Activated naive CD4-positive, alpha-beta T cell treated with anti-CD3 and anti-CD28 coated beads for 36 hours (primary cell): ENCODE data around the gene KNG1. TPM values are rescaled to one million over a fixed set of nuclear protein-coding genes. Genes with fewer than 3 reads are reported as not detected.
A peak's percentile ranks its signal among the peaks of the same experiment; 100 is the strongest.
"Not testable (repeated sequence)": the region's sequence is repeated elsewhere in the genome, so short reads cannot be mapped to it uniquely, and the experiment has no call there.

Experiments used
- CTCF ChIA-PET: fragments of 350-600 bp; sonication (Branson Sonifier 250); formaldehyde crosslinking; loops from one replicate; lab custom pipeline; 2021; ENCODE audit warnings: antibody characterized with exemption; lab: Charles Lee
- DNase-seq: peaks from one replicate; pipeline ENCODE4 v3.0.0-alpha.2; 2020
- H3K27ac Mint-ChIP-seq: one replicate; pipeline ENCODE4 v1.8.0; 2021; ENCODE audit warnings: mild to moderate bottlenecking, mixed read lengths
- H3K27me3 Mint-ChIP-seq: one replicate; pipeline ENCODE4 v1.8.0; 2021; ENCODE audit warnings: low read depth, mixed read lengths
- H3K36me3 Mint-ChIP-seq: one replicate; pipeline ENCODE4 v1.8.0; 2021; ENCODE audit warnings: low read depth, mixed read lengths
- H3K4me1 Mint-ChIP-seq: one replicate; pipeline ENCODE4 v1.8.0; 2021; ENCODE audit warnings: low read depth, mixed read lengths
- H3K4me3 Mint-ChIP-seq: one replicate; pipeline ENCODE4 v1.8.0; 2021; ENCODE audit warnings: mild to moderate bottlenecking, moderate library complexity, mixed read lengths
- H3K9me3 Mint-ChIP-seq: one replicate; pipeline ENCODE4 v1.8.0; 2021; ENCODE audit warnings: mixed read lengths
- intact Hi-C: fragments of 100-400 bp; cut with micrococcal nuclease; formaldehyde crosslinking; loops from one replicate; pipeline ENCODE4 v1.15.1; 2023
- total RNA-seq, 2 experiments: library from RNA; stranded (reverse); gene quantifications; one replicate each; pipeline ENCODE4 v1.2.3, GENCODE V29; 2021

KNG1 gene
- not detected for total RNA-seq

DNA sequence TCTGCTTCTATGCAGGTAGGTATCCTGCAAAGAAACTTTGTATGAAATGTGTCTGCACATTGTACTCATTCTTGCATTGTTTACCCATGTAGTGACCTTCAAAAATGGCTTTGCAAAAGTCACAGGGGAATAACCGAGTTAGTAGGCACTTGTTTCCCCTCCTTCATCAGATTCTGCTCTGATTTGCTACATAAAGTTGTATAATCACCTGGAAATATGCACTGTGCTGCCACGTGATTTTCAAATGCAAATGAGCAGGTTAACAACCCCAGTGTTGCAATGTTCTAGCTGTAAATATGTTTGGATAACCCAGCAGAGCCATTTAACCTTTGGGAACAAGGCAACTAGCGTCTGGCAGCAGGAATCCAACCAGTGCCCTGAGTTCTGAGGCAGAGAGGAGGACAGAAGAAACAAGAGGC lies at the start of gene KNG1:
KNG1 (plus strand) TSS at position 321 of the 419 bp plus-strand sequence. CDS start 184 bp downstream, outside the sequence.
- CTCF ChIA-PET: no interaction called here
- Mint-ChIP-seq H3K27me3 (no peaks in the 10 kb centered on the region), H3K4me3 (no peak within 1 kb of the TSS), H3K9me3 (no peaks in the 10 kb centered on the region), H3K27ac (no peak within 1 kb of the TSS), H3K4me1 (no peaks in the 10 kb centered on the region), H3K36me3 (no peaks in the 10 kb centered on the region)
- intact Hi-C loops: no loop called here
- no peak for DNase-seq

DNA sequence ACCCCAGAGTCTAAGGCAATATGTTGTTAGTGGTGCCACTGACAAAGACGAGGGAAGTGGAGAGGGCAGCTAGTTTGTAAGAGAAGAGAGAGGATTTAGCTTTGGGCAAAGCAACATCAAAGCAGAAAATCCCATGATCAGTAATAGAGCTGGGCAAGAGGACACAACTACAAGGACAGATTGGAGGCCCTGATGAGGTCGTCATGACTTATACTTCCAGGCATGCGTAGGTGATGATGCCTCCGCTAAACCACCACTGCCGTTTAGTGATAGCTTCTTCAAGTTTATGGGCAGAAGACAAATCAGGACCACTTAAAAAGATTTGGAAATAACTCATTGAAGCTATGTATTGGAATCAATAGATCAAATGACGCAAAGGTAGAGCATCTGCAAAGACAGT lies 48.7 kb upstream of the KNG1 start:
- DNase-seq: no peak
- Mint-ChIP-seq H3K27ac (no peak overlapping the region), H3K36me3 (no peaks in the 10 kb centered on the region), H3K4me3 (no peak overlapping the region), H3K4me1 (peaks cover 16% of the 10 kb centered on the region), H3K9me3 (no peaks in the 10 kb centered on the region), H3K27me3 (peaks cover 3% of the 10 kb centered on the region)
- CTCF ChIA-PET: no interaction called here
- intact Hi-C loops: no loop called here

GRCh38 chr3:186669378-186670084 lies 47.6 kb upstream of the KNG1 start:
- Mint-ChIP-seq H3K4me1 (peaks cover 16% of the 10 kb centered on the region), H3K36me3 (no peaks in the 10 kb centered on the region), H3K27ac (peak overlapping the region; percentile 54), H3K9me3 (no peaks in the 10 kb centered on the region), H3K27me3 (peaks cover 9% of the 10 kb centered on the region), H3K4me3 (no peak overlapping the region)
- intact Hi-C loops: no loop called here
- CTCF ChIA-PET: no interaction called here
- peak; percentile 27 for DNase-seq

- peaks cover 16% of the 10 kb centered on the region for H3K4me1 Mint-ChIP-seq
- no peaks in the 10 kb centered on the region for H3K9me3 Mint-ChIP-seq
- CTCF ChIA-PET: no interaction called here
- H3K27me3 Mint-ChIP-seq: peaks cover 10% of the 10 kb centered on the region
- no peak overlapping the region for H3K4me3 Mint-ChIP-seq
- no peaks in the 10 kb centered on the region for H3K36me3 Mint-ChIP-seq
- no peak for DNase-seq
- intact Hi-C loops: no loop called here
- H3K27ac Mint-ChIP-seq: no peak overlapping the region
Observed at GRCh38 chr3:186670155-186670554, 47.0 kb upstream of the KNG1 start.

DNA sequence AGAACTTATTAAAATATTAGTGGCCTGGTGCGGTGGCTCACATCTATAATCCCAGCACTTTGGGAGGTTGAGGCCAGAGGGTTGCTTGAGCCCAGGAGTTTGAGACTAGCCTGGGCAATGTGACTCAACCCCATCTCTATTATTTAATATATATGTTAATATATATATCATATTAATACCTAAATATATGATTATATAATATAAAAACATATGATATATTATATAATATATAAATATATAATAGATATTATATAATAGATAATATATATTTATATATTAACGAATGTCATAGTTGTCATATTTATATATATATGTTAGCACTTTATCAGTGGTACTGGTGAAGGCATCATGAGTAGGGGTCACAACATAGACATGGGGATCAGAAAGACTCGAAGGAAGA lies 46.1 kb upstream of the KNG1 start:
- DNase-seq: no peak
- Mint-ChIP-seq H3K27me3 (peaks cover 12% of the 10 kb centered on the region), H3K36me3 (no peaks in the 10 kb centered on the region), H3K4me3 (no peak overlapping the region), H3K9me3 (no peaks in the 10 kb centered on the region), H3K27ac (no peak overlapping the region), H3K4me1 (peaks cover 16% of the 10 kb centered on the region)
- intact Hi-C loops: no loop called here
- CTCF ChIA-PET: no interaction called here

DNA sequence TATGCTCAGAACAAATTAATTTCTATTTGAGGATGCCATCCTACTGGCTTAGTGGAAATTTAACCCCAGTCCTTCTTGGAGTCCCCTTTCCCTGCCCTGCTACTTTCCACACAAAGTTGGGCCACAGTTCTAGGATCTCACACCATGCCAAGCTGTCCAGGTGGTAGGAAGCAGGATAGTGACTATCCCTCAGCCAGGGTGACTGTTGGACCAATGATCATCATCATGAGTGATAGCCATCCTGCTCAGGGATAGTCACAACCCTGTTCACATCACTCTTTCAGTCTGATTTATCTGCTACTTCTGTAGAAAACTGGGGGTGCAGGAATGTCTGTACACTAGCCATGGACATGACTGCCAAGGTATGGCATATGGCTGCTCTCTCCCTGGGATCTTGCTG lies 38.6 kb upstream of the KNG1 start:
- Mint-ChIP-seq H3K4me3 (no peak overlapping the region), H3K36me3 (no peaks in the 10 kb centered on the region), H3K27ac (no peak overlapping the region), H3K27me3 (peaks cover 37% of the 10 kb centered on the region), H3K4me1 (no peaks in the 10 kb centered on the region), H3K9me3 (no peaks in the 10 kb centered on the region)
- intact Hi-C loops: no loop called here
- no peak for DNase-seq
- CTCF ChIA-PET: no interaction called here

DNA sequence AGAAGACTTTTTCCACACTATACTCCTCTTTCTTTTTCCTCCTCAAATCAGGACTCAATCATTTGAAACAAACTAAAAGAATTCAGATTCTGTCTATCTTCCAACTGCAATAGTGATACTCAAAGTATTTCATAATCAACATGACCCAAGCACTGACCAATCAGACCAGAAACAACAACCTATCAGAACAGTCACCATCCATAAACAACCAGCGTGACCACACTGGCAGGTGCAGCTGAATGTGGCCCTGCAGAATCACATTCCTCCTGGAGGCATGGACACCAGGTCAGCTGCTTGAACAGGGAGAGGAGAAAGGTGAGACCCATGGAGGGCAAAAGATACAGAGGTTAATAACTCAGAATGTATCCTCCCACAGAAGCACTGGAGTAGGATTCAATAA lies 38.0 kb upstream of the KNG1 start:
- Mint-ChIP-seq H3K4me3 (no peak overlapping the region), H3K36me3 (no peaks in the 10 kb centered on the region), H3K27ac (no peak overlapping the region), H3K4me1 (no peaks in the 10 kb centered on the region), H3K27me3 (peaks cover 35% of the 10 kb centered on the region), H3K9me3 (no peaks in the 10 kb centered on the region)
- intact Hi-C loops: no loop called here
- DNase-seq: no peak
- CTCF ChIA-PET: no interaction called here

- Mint-ChIP-seq H3K4me3 (no peak overlapping the region), H3K36me3 (peaks cover 2% of the 10 kb centered on the region), H3K4me1 (no peaks in the 10 kb centered on the region), H3K9me3 (peaks cover 13% of the 10 kb centered on the region), H3K27me3 (peaks cover 37% of the 10 kb centered on the region), H3K27ac (no peak overlapping the region)
- CTCF ChIA-PET: interaction anchor here (0.6 kb wide), 1 partner anchor 803 kb away, joined by 5 read pairs; no protein-coding TSS in a partner anchor
- no peak for DNase-seq
- intact Hi-C loops: no loop called here
Observed at GRCh38 chr3:186680869-186681268, 36.3 kb upstream of the KNG1 start.

DNA sequence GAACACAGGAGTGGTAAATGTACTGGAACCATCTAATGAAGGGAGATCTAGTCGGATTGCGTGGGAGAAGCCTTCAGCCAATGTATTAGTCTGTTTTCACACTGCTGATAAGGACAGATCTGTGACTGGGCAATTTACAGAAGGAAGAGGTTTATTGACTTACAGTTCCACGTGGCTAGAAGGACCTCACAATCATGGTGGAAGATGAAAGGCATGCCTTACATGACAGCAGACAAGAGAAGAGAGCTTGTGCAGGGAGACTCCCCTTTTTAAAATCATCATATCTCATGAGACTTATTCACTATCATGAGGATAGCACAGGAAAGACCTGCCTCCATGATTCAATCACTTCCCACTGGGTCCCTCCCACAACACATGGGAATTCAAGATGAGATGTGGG lies 34.3 kb upstream of the KNG1 start:
- DNase-seq: no peak
- H3K9me3 Mint-ChIP-seq: peaks cover 15% of the 10 kb centered on the region
- no peak overlapping the region for H3K4me3 Mint-ChIP-seq
- no peak overlapping the region for H3K27ac Mint-ChIP-seq
- CTCF ChIA-PET: no interaction called here
- peaks cover 2% of the 10 kb centered on the region for H3K36me3 Mint-ChIP-seq
- intact Hi-C loops: no loop called here
- peaks cover 31% of the 10 kb centered on the region for H3K27me3 Mint-ChIP-seq
- no peaks in the 10 kb centered on the region for H3K4me1 Mint-ChIP-seq

GRCh38 chr3:186683979-186684378 lies 33.2 kb upstream of the KNG1 start:
- no peak overlapping the region for H3K27ac Mint-ChIP-seq
- peaks cover 31% of the 10 kb centered on the region for H3K27me3 Mint-ChIP-seq
- peaks cover 15% of the 10 kb centered on the region for H3K9me3 Mint-ChIP-seq
- no peak overlapping the region for H3K4me3 Mint-ChIP-seq
- no peaks in the 10 kb centered on the region for H3K4me1 Mint-ChIP-seq
- H3K36me3 Mint-ChIP-seq: peaks cover 2% of the 10 kb centered on the region
- DNase-seq: no peak
- intact Hi-C loops: no loop called here
- CTCF ChIA-PET: no interaction called here

- CTCF ChIA-PET: interaction anchor here (0.7 to 1.3 kb wide), 2 partner anchors 69 to 528 kb away, joined by 3 read pairs; no protein-coding TSS in a partner anchor
- Mint-ChIP-seq H3K9me3 (peaks cover 15% of the 10 kb centered on the region), H3K27me3 (peaks cover 23% of the 10 kb centered on the region)
- H3K4me1 Mint-ChIP-seq, H3K4me3 Mint-ChIP-seq, DNase-seq, intact Hi-C loops, H3K36me3 Mint-ChIP-seq, H3K27ac Mint-ChIP-seq: not testable (repeated sequence)
Observed at GRCh38 chr3:186686475-186686874, 30.7 kb upstream of the KNG1 start.

DNA sequence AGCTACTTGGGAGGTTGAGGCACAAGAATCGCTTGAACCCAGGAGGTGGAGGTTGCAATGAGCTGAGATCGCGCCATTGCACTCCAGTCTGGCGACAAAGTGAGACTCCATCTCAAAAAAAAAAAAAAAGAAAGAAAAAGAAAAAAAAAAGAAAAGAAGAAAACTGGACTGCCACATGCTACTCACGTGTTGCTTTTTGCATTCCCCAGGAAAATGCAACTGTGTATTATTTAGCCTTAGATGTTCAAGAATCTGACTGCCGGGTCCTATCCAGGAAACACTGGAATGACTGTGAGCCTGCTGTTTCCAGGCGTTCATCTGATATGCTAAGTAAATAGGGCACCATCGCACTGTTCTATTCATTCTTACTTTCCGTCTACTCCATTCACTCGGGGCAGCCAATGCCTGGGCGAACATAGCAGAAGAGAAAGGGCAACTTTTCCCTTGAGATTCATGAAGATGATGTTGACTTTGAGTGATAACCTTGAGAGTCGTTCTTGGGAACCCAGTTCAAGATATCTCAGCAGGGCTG lies 30.0 kb upstream of the KNG1 start:
- H3K36me3 Mint-ChIP-seq: peaks cover 2% of the 10 kb centered on the region
- CTCF ChIA-PET: interaction anchor here (1.3 kb wide), 1 partner anchor 70 kb away, joined by 3 read pairs; no protein-coding TSS in a partner anchor
- no peaks in the 10 kb centered on the region for H3K4me1 Mint-ChIP-seq
- H3K4me3 Mint-ChIP-seq: no peak overlapping the region
- intact Hi-C loops: no loop called here
- no peak overlapping the region for H3K27ac Mint-ChIP-seq
- H3K9me3 Mint-ChIP-seq: peaks cover 15% of the 10 kb centered on the region
- DNase-seq: no peak
- H3K27me3 Mint-ChIP-seq: peaks cover 27% of the 10 kb centered on the region

GRCh38 chr3:186690304-186690703 lies 26.9 kb upstream of the KNG1 start:
- H3K4me3 Mint-ChIP-seq: not testable (repeated sequence)

More at GRCh38 chr3:186690304-186690703, 26.9 kb upstream of the KNG1 start:
- CTCF ChIA-PET, intact Hi-C loops, H3K27ac Mint-ChIP-seq, H3K36me3 Mint-ChIP-seq, H3K9me3 Mint-ChIP-seq, DNase-seq, H3K4me1 Mint-ChIP-seq: not testable (repeated sequence)
- peaks cover 18% of the 10 kb centered on the region for H3K27me3 Mint-ChIP-seq
